ENCODE data around the gene SAMMSON.

Gene SAMMSON

DNA sequence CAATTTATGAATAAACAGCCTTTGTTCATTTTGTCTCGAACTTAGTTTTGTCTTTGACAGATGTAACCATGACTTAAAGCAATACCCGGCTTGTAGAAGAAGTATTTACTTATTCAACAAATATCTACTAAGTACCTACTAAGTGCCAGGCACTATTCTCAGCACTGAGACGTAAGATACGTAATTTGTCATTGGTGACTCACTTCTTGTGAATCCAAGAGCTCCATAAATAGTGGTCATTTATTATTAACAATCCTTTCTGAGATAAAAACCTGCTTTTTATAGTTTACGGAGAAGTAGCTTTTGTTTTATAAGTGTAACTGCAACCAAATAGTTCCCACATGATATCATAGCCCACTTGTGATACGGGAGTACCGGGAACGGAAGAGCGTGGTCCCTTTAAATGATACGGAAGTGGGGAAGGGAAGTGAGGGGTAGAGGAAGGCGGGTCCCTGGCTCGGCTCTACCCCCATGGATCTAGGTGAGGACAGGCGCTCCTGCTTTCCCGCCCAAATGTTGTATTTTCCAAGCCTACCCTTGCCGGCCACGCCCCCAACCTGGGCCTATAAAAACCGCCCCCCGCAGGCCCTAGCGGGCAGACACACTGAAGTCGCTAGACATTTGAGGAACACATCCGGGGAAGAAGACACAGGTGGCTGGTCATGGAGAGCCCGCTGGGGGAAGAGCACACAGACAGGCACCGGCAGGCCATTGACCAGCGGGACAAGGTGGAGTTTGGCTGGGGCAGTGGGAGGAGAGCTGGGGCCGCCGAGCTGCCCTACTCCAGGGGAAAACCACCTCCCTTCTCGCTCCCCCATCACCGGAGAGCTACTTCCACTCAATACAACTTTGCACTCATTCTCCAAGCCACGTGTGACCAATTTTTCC, at the start of gene SAMMSON:
SAMMSON (plus strand) TSS at position 594 of the 888 bp plus-strand sequence.
- POLR2A ChIA-PET, result no interaction called here
- CTCF ChIA-PET, result interaction anchor here (1.3 to 3.6 kb wide), 2 partner anchors 9 to 13 kb away, joined by 3 to 13 read pairs; no protein-coding TSS in a partner anchor
- DNase-seq (ENCODE audit: extremely low spot score), result no peak
- TF ChIP-seq, protein P1, sequence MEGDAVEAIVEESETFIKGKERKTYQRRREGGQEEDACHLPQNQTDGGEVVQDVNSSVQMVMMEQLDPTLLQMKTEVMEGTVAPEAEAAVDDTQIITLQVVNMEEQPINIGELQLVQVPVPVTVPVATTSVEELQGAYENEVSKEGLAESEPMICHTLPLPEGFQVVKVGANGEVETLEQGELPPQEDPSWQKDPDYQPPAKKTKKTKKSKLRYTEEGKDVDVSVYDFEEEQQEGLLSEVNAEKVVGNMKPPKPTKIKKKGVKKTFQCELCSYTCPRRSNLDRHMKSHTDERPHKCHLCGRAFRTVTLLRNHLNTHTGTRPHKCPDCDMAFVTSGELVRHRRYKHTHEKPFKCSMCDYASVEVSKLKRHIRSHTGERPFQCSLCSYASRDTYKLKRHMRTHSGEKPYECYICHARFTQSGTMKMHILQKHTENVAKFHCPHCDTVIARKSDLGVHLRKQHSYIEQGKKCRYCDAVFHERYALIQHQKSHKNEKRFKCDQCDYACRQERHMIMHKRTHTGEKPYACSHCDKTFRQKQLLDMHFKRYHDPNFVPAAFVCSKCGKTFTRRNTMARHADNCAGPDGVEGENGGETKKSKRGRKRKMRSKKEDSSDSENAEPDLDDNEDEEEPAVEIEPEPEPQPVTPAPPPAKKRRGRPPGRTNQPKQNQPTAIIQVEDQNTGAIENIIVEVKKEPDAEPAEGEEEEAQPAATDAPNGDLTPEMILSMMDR (IDR thresholded peaks at IDR 0.05; ENCODE audit: control extremely low read depth, extremely low read depth, low read depth, missing control alignments), result no peak

DNA sequence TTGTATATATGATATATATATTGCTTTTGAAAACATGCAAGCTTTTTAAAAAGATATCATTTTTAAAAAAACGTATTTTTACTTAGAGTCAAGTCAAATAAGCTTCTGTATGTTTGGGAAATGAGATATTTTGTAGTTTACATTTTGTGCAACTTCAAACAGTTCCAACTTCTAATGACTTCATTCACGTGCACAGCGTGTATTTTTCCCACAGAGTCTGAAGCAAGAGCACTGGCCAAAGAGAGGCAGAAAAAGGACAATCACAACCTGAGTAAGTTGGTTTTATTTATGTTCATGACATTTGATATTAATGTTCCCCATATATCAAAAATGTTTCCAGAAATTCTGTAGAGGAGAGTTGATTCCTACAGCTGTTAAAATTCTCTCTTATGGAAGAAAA, 47.9 kb upstream of the SAMMSON start:
- ChIA-PET POLR2A (no interaction called here), CTCF (no interaction called here)
- TF ChIP-seq, protein P1 (IDR thresholded peaks at IDR 0.05; ENCODE audit: control extremely low read depth, extremely low read depth, low read depth, missing control alignments), result no peak
- DNase-seq (ENCODE audit: extremely low spot score), result no peak

DNA sequence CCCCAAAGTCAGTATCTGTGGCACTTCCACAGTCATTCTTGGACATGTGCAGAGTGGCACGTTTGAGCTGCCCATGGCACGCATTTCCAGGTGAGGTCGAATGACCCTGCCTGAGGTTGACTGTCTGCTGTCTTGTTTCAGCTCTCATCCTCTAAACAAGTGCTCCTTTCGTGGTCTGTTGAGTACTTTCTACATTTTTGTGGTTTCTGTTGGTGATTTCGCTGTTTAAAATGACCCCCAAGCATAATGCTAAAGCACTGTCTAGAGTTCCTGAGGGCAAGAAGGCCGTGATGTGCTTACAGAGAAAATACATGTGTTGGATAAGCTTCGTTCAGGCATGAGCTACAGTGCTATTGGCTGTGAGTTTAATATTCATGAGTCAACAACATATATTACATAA, 40.0 kb upstream of the SAMMSON start:
- DNase-seq (ENCODE audit: extremely low spot score), result no peak
- ChIA-PET POLR2A (no interaction called here), CTCF (no interaction called here)
- TF ChIP-seq, protein P1 (IDR thresholded peaks at IDR 0.05; ENCODE audit: control extremely low read depth, extremely low read depth, low read depth, missing control alignments), result no peak

DNA sequence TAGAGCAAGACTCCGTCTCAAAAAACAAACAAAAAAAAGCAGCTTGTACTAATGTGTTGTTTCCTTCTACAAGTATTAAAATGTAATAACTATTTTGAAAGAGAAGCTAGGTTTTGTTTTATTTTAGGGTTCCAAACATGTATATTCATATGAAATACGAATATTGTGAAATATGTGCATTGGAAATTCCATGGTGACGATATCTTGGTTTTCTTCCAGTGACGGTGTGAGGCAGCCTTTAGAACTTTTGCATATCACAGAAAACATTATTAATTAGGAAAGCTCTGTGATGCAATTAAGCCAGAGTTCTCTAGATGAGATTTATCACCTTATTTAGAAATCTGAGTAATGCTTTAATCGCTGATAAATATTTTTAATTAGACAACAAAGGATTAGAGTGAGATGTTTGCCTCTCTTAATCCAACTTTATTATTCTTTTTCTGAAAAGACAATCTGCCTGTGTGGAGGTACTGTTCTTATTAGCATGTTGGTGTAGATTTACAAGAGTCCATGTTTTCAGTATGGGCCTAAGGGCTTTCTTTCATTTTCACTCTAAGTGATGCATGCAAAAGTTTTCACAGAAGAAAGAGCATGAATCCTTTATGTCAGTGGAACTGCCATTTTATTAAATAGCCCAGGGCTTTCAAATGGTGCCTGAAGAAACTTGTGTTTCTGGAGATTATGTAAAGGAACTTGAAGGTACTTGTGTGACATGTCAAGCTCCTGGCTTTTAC, 37.7 kb upstream of the SAMMSON start:
- DNase-seq (ENCODE audit: extremely low spot score), result no peak
- TF ChIP-seq, protein P1 (IDR thresholded peaks at IDR 0.05; ENCODE audit: control extremely low read depth, extremely low read depth, low read depth, missing control alignments), result no peak
- ChIA-PET POLR2A (no interaction called here), CTCF (interaction anchor here (1.5 kb wide), 1 partner anchor 9 kb away, joined by 4 read pairs; no protein-coding TSS in a partner anchor)

DNA sequence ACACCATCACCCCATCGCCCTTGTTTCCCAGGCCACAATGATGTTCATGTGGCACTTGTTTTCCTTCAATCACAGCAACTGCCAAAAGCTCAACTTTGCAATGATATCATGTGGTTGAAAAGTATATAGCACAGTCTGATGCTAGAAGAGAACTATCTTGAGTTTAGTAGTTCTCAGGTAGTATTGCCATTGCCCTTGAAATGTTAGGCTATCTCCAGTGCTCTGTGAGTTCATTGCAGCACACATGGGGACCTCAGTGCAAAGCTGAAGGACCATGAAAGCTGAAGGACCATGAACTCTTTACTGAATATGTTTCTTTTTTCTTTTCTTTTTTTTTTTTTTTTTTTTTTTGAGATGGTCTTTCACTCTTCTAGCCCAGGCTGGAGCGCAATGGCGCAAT, 35.9 kb upstream of the SAMMSON start:
- ChIA-PET POLR2A (no interaction called here), CTCF (no interaction called here)
- TF ChIP-seq, protein P1 (IDR thresholded peaks at IDR 0.05; ENCODE audit: control extremely low read depth, extremely low read depth, low read depth, missing control alignments), result no peak
- no peak for DNase-seq (ENCODE audit: extremely low spot score)

DNA sequence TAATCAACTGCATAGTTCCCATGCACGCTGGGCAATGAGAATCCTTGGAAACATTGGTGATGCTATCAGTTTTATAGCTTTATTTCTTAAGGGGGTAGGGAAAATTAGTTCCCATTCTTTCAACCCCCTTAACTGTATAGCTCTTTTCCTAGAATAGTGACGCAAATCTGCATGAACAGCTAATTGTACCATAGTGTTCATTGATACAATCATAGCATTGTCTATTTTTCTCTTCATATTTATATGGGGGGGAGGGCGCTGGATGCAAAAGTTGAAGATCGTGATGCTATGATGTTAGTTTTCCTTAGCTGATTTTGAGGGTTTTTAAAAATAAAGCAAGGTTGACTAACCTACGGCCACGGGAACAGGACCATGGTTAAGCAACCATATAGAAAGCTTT, 32.4 kb upstream of the SAMMSON start:
- ChIA-PET POLR2A (no interaction called here), CTCF (interaction anchor here (0.8 kb wide), 1 partner anchor 10 kb away, joined by 3 read pairs; no protein-coding TSS in a partner anchor)
- TF ChIP-seq, protein P1 (IDR thresholded peaks at IDR 0.05; ENCODE audit: control extremely low read depth, extremely low read depth, low read depth, missing control alignments), result no peak
- DNase-seq (ENCODE audit: extremely low spot score), result no peak

Data from GM10248 (cell line).